DMS153 treated with DMSO at 0.1 percent for 48 hours (cell line): ENCODE measurements around the gene HOXB5.

ENCODE experiments used
- DNase-seq: peaks from one replicate; lab custom pipeline; 2025; ENCODE audit not compliant: unreplicated experiment; lab: John Stamatoyannopoulos, UW

HOXB5 gene

DNA sequence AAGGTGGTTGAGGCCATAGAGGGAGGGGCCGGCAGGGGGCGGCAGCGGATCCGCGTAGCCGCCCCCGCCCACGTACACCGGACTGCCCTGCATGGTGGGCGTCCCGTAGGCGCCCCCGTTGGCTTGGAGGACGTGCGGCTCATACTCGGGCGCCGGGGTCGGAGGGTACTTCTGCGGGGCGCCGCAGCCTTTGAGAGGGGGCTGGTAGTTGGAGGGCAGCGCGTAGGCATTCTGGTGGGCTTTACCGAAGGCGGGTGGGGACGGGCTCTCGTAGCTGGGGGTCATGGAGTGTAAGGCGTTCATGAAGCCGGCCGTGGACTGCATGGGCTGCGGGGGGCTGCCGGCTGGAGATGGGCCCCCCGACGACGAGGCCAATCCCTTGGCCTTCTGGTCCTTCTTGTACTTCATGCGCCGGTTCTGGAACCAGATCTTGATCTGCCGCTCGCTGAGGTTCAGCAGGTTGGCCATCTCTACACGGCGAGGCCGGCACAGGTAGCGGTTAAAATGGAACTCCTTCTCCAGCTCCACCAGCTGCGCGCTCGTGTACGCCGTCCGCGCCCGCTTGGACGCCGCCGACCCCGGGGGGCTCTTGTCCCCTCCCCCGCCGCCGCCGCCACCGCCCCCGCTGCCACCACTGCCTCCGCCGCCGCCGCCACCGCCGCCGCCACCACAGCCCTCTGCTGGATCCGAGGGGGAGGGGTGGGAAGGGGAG lies 42.9 kb downstream of the HOXB5 start:
- DNase-seq = no peak

DNA sequence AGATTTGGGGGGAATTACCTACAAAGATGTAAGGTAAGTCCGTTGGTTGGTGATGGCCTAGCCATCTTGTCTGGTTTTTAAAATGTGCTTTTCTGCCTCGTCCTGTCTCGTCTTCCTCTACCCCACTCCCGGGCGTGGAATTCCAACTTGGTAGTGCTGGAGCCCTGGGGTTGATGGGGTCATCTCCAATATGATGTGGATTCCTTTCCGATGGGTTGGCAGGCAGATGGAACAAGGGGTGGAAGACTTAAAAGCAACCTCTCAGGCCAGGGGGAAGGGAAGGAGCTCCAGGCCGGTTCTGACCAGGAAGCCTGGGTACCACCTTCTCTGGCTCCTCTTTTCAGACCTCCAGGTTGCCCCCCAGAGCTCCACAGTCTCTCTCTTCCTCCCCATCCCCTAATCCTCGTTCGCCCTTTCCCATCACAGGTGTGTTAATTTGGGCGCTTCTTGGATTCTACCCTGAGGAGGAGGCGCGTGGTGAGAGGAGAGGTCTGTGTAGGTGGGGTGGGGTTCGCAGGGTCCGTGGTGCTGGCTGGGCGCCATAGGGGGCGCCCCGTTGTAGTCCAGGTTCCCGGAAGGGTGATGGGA lies 43.6 kb downstream of the HOXB5 start:
- no peak for DNase-seq

GRCh38 chr17:48549281-48549630 lies 44.3 kb downstream of the HOXB5 start:
- DNase-seq = no peak

GRCh38 chr17:48548523-48549280 lies 44.9 kb downstream of the HOXB5 start:
- no peak for DNase-seq

- DNase-seq = peak; percentile 75
Observed at GRCh38 chr17:48547808-48548522, 45.6 kb downstream of the HOXB5 start.

- DNase-seq = peak; percentile 67
Observed at GRCh38 chr17:48546924-48547807, 46.4 kb downstream of the HOXB5 start.

GRCh38 chr17:48546137-48546923 lies 47.2 kb downstream of the HOXB5 start:
- peak; percentile 46 for DNase-seq

DNA sequence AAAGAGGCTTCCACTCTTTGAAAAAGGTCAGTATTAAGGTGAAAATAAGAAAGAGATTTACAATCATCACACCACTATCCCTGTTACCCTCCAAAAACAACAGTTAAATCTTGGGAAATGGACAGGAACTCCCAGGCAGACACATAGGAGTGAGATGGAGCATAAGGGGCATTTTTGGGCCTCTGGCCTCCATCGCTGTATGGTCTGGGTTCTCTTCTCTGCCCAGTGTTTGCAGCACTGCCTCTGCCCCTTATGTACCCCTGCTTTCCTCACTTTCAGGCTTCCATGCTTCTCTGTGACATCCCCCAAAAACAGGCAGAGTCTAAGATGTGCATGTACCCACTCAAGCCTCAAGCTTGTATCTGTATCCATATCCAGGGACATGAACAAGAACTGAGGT lies 48.0 kb downstream of the HOXB5 start:
- no peak for DNase-seq

DNA sequence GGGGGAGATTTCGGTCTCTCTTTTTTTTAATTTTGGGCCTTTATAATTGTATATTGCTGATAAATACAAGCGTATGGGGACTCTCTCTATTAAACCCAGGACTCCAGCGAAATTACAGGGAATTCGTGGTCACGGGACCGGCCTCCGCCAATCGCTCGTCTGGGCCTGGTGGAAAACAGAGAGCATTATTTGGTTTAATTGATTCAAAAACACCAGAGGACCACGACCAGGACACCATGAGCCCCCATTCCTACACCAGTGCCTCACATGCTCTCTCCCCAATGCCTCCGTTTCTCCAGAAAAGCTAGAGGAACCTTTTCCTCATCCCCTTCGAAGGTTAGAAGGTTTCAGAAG lies 48.6 kb downstream of the HOXB5 start, which contains the start of gene HOXB2:
TSS of gene HOXB2 (minus strand) at position 88 of the 354 bp plus-strand sequence. CDS start 198 bp downstream, outside the sequence.
- DNase-seq = peak; percentile 54

DNA sequence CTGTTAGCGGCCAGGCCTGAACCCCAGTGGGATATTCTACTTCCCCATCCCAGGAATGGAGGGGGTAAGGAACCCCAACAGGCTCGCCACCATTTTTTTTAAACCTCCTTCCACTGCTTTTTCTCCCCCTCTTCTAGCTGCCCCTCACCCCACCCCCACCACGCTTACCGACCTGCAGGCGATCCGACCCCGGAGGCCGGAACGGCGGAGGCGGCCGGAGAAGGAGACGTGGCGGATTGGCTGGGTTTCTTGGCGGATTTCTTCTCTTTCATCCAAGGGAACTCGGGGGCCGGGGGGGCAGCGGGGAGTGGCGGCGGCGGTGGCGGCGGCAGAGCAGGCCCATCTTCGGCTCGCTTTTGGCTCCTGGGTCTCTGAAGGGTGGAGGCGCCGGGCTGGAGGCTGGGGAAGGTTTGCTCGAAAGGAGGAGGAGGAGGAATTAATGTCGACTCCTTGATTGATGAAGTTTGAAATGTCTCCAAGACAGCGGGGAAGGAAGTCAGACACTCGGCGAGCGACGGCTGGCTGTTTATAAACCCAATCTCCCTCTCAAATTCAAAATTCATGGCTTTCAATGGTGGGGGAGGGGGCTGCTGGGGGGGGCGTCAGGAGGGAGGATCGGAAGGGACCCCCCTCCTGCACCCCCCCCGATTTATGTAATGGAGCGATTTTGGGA lies 49.1 kb downstream of the HOXB5 start:
- no peak for DNase-seq

- peak; percentile 31 for DNase-seq
Observed at GRCh38 chr17:48543854-48544348, 49.7 kb downstream of the HOXB5 start.

DNA sequence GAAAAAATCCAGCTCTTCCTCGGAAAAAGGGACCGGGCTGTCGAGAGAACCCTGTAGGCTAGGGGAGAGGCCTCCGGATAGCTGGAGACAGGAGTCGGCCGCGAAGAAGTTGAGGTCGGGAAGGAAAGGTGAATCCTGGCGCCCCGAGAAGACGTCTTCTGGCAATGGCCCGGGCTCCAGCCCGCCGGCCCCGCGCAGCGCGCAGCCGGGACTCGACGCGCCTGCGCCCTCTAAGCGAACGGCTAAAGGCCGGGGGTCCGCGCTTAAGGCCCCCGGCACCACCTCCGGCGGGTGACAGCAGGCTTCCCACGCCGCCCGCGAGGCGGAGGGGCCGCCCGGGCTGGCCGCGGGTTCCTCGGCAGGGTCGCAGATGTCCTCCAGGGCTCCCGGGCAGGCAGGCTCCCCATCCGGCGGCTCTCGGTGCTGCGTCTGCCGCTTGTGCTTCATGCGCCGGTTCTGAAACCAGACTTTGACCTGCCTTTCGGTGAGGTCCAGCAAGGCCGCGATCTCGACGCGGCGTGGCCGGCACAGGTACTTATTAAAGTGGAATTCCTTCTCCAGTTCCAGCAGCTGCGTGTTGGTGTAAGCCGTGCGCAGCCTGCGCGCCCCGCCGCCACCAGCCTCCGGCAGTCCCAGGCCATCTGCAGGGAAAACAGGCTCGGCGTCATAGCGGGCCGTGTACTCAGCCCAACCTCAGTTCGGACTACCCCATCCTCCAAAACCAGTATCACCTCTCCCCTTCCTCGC lies 50.3 kb downstream of the HOXB5 start:
- peak; percentile 32 for DNase-seq

DNA sequence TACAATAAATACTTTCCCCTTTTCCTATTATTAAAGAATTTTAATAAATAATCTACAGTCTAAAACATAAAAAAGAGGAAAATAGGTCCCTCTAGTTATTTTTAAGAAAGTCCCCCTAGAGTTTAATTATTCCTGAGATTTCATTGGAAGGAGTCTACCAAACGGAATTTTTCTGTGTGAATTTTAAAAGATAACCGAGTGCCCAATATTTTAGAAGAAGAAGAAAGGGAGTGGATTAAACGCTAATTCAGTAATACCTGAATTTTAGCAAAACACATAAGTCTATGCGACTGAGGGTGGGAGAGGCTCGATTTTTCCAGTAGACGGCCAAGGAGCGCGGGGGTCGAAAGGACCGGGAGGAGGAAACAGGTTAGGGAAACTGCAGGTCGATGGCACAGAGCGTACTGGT lies 50.9 kb downstream of the HOXB5 start:
- DNase-seq = peak; percentile 53

- peak; percentile 71 for DNase-seq
Observed at GRCh38 chr17:48542114-48542656, 51.4 kb downstream of the HOXB5 start.

DNA sequence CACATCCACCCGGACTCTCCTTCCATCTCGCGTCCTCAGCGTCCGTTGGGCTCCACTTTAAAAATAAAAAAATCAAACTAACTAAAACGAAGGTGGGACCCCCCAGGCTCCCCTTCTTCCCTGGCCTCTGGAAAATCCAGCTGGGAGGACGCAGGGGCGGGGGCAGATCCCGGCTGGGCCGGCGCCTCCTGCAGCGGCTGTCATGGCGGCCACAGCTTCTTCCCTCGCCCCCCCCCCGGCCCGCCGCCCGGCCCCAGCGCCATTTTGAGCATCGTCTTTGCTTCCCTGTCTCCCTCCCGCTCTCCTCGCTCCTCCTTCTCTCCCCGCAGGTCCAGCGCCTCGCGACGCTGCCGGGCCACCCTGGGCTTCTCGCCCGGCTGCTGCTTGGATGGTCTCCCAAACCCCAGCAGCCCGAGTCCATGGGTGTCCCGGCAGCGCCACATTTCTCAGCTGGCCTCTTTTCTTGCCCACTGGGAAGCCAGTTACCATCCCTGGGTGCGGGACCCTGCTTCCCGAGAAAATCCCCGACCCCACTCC lies 51.9 kb downstream of the HOXB5 start:
- peak; percentile 71 for DNase-seq
